Daoy (cell line): ENCODE results near the gene CDKL5. TPM values are rescaled to one million over a fixed set of nuclear protein-coding genes. Genes with fewer than 3 reads are reported as not detected.
"Not testable (repeated sequence)": the region's sequence is repeated elsewhere in the genome, so short reads cannot be mapped to it uniquely, and the experiment has no call there.

Experiments used
- DNase-seq: peaks from one replicate; pipeline ENCODE4 v3.0.0-alpha.2; 2015; ENCODE audit warnings: low read depth
- total RNA-seq: library from RNA; depleted of rRNA; stranded (reverse); fragments of >200 nt; shearing (Covaris generic); gene quantifications from 2 replicates; pipeline ENCODE4 v1.2.3, GENCODE V29; 2014

The CDKL5 gene
- total RNA-seq, 1 experiment from 2014 or later: 2.1 TPM

- DNase-seq: no peak
Measured at GRCh38 chrX:18575744-18576143, 150.3 kb downstream of the CDKL5 start.

- DNase-seq: no peak
Measured at GRCh38 chrX:18577400-18577799, 152.0 kb downstream of the CDKL5 start.

- no peak for DNase-seq
Measured at GRCh38 chrX:18578546-18578945, 153.1 kb downstream of the CDKL5 start.

GRCh38 chrX:18579495-18579894 lies 154.1 kb downstream of the CDKL5 start:
- DNase-seq: no peak

- DNase-seq: no peak
Measured at GRCh38 chrX:18582910-18583493, 157.6 kb downstream of the CDKL5 start.

GRCh38 chrX:18589292-18589691 lies 163.9 kb downstream of the CDKL5 start:
- not testable (repeated sequence) for DNase-seq

GRCh38 chrX:18591834-18592233 lies 166.4 kb downstream of the CDKL5 start:
- no peak for DNase-seq

- DNase-seq: no peak
Measured at GRCh38 chrX:18594079-18594478, 168.7 kb downstream of the CDKL5 start.

GRCh38 chrX:18596096-18596495 lies 170.7 kb downstream of the CDKL5 start:
- no peak for DNase-seq

GRCh38 chrX:18598413-18598812 lies 173.0 kb downstream of the CDKL5 start:
- DNase-seq: no peak

GRCh38 chrX:18607966-18608365 lies 182.6 kb downstream of the CDKL5 start:
- no peak for DNase-seq

- no peak for DNase-seq
Measured at GRCh38 chrX:18613930-18614639, 188.7 kb downstream of the CDKL5 start.

GRCh38 chrX:18616688-18617406 lies 191.4 kb downstream of the CDKL5 start:
- no peak for DNase-seq

- peak; percentile 73 for DNase-seq
Measured at GRCh38 chrX:18617407-18617750, 192.0 kb downstream of the CDKL5 start.

- DNase-seq: no peak
Measured at GRCh38 chrX:18619288-18619687, 193.9 kb downstream of the CDKL5 start.

GRCh38 chrX:18620349-18620748 lies 194.9 kb downstream of the CDKL5 start:
- DNase-seq: no peak

GRCh38 chrX:18624599-18624998 lies 199.2 kb downstream of the CDKL5 start:
- DNase-seq: no peak

GRCh38 chrX:18630934-18631333 lies 205.5 kb downstream of the CDKL5 start:
- DNase-seq: no peak

GRCh38 chrX:18638398-18638797 lies 213.0 kb downstream of the CDKL5 start:
- no peak for DNase-seq

GRCh38 chrX:18639280-18639679 lies 213.9 kb downstream of the CDKL5 start:
- no peak for DNase-seq

GRCh38 chrX:18640686-18641085 lies 215.3 kb downstream of the CDKL5 start:
- no peak for DNase-seq

- no peak for DNase-seq
Measured at GRCh38 chrX:18643243-18643642, 217.8 kb downstream of the CDKL5 start.

- no peak for DNase-seq
Measured at GRCh38 chrX:18643853-18644252, 218.4 kb downstream of the CDKL5 start.
